Thoracic aorta (tissue), 2 donors: ENCODE measurements around the gene GLG1. TPM values are rescaled to one million over a fixed set of nuclear protein-coding genes. Genes with fewer than 3 reads are reported as not detected.

Source experiments
- ATAC-seq: fragments of 150-250 bp; one replicate; pipeline ENCODE4 v1.8.0; 2017; ENCODE audit warnings: low read depth; ENCODE audit not compliant: insufficient number of reproducible peaks, low FRiP score
- DNase-seq: peaks from one replicate; pipeline ENCODE4 v3.0.0-alpha.2; 2020; ENCODE audit warnings: low spot score
- H3K27ac ChIP-seq, 2 donors: fragments of 200-600 bp; sonication (generic); 1 replicate in 1 of 2; 2 replicates in 1 of 2; pipeline ENCODE4 v1.5.1; 2016; ENCODE audit warnings: mild to moderate bottlenecking in 2 of 2, moderate library complexity in 2 of 2
- H3K27me3 ChIP-seq: fragments of 200-600 bp; sonication (generic); replicated peaks from 2 replicates; pipeline ENCODE4 v1.6.0; 2016; ENCODE audit warnings: mild to moderate bottlenecking; ENCODE audit not compliant: insufficient read depth
- H3K36me3 ChIP-seq: fragments of 200-600 bp; sonication (generic); one replicate; pipeline ENCODE4 v1.5.1; 2016
- H3K4me1 ChIP-seq, 2 donors: fragments of 200-600 bp; sonication (generic); 1 replicate in 1 of 2; 2 replicates in 1 of 2; pipeline versions ENCODE4 v1.5.1 to v1.6.0; 2016; ENCODE audit warnings: low read depth in 2 of 2, mild to moderate bottlenecking in 1 of 2; ENCODE audit not compliant: control insufficient read depth in 1 of 2
- H3K4me3 ChIP-seq: fragments of 200-600 bp; sonication (generic); 2 replicates; pipeline ENCODE4 v1.5.1; 2016; ENCODE audit warnings: mild to moderate bottlenecking
- H3K9me3 ChIP-seq: fragments of 200-600 bp; sonication (generic); 2 replicates; pipeline ENCODE4 v1.5.1; 2016
- CTCF ChIP-seq: fragments of 200-600 bp; sonication (generic); IDR thresholded peaks from one replicate; pipeline ENCODE4 v1.5.1; 2019; ENCODE audit warnings: antibody characterized with exemption
- total RNA-seq, 2 donors: library from RNA; depleted of rRNA; stranded (reverse); fragments of >200 nt; gene quantifications; one replicate each; pipeline versions ENCODE4 v1.1.0 to v1.2.3, GENCODE V29; 2016

Gene GLG1
- total RNA-seq, 2 donors from 2014 or later = 202 to 218 TPM

- TF ChIP-seq CTCF = no peak
- no peaks in the 10 kb centered on the region for H3K36me3 ChIP-seq
- DNase-seq = no peak
- H3K27ac ChIP-seq = no peak overlapping the region
- H3K4me3 ChIP-seq = no peak overlapping the region
- peaks cover 19 to 32% of the 10 kb centered on the region in 2 donors for H3K4me1 ChIP-seq
- H3K27me3 ChIP-seq = no peaks in the 10 kb centered on the region
- ATAC-seq = no peak
- H3K9me3 ChIP-seq = no peaks in the 10 kb centered on the region
Observed at GRCh38 chr16:74608381-74608780, 1.5 kb upstream of the GLG1 start.

GRCh38 chr16:74607962-74608356, 1.0 kb upstream of the GLG1 start:
- Histone ChIP-seq H3K4me1 (peaks cover 20 to 36% of the 10 kb centered on the region in 2 donors), H3K27ac (peak overlapping the region in 1 of 2 donors; percentile 95), H3K36me3 (no peaks in the 10 kb centered on the region), H3K27me3 (no peaks in the 10 kb centered on the region), H3K9me3 (no peaks in the 10 kb centered on the region), H3K4me3 (no peak overlapping the region)
- no peak for DNase-seq
- TF ChIP-seq CTCF = no peak
- no peak for ATAC-seq

- peak overlapping the region; percentile 96 for H3K4me3 ChIP-seq
- peak overlapping the region; percentile 95 to 96 for H3K27ac ChIP-seq
- TF ChIP-seq CTCF = no peak
- H3K36me3 ChIP-seq = no peaks in the 10 kb centered on the region
- peaks cover 20 to 41% of the 10 kb centered on the region in 2 donors for H3K4me1 ChIP-seq
- no peaks in the 10 kb centered on the region for H3K27me3 ChIP-seq
- no peaks in the 10 kb centered on the region for H3K9me3 ChIP-seq
- no peak for DNase-seq
- no peak for ATAC-seq
Observed at GRCh38 chr16:74607310-74607961, 522 bp upstream of the GLG1 start.

- Histone ChIP-seq H3K27ac (peak overlapping the region; percentile 95 to 96), H3K36me3 (no peaks in the 10 kb centered on the region), H3K9me3 (no peaks in the 10 kb centered on the region), H3K4me3 (peak overlapping the region; percentile 96), H3K4me1 (peaks cover 32 to 47% of the 10 kb centered on the region in 2 donors), H3K27me3 (no peaks in the 10 kb centered on the region)
- TF ChIP-seq CTCF = no peak
- DNase-seq (no peak), ATAC-seq (no peak)
Observed at GRCh38 chr16:74605746-74606520, 981 bp downstream of the GLG1 start.

GRCh38 chr16:74605332-74605731, 1.6 kb downstream of the GLG1 start:
- Histone ChIP-seq H3K4me1 (peaks cover 32 to 53% of the 10 kb centered on the region in 2 donors), H3K9me3 (no peaks in the 10 kb centered on the region), H3K27me3 (no peaks in the 10 kb centered on the region), H3K27ac (peak overlapping the region in 1 of 2 donors; percentile 96), H3K36me3 (no peaks in the 10 kb centered on the region), H3K4me3 (peak overlapping the region; percentile 96)
- ATAC-seq (no peak), DNase-seq (no peak)
- no peak for TF ChIP-seq CTCF
